VCaP (cell line): ENCODE measurements around the gene FNDC11.

Source experiments
- H3K27ac ChIP-seq: fragments of 450-650 bp; 2 replicates; pipeline ENCODE4 v1.5.1; 2017
- CTCF ChIP-seq: fragments of 450-650 bp; conservative IDR thresholded peaks from 2 replicates; pipeline ENCODE4 v1.5.1; 2017; ENCODE audit warnings: mild to moderate bottlenecking, moderate library complexity

FNDC11 gene

GRCh38 chr20:63520934-63521601 lies 32.9 kb upstream of the FNDC11 start:
- no peak for TF ChIP-seq CTCF
- H3K27ac ChIP-seq, result peak overlapping the region; percentile 96

GRCh38 chr20:63521602-63522001 lies 32.4 kb upstream of the FNDC11 start:
- H3K27ac ChIP-seq, result peak overlapping the region; percentile 96
- TF ChIP-seq CTCF, result 0 out of 2 replicates have a peak, but pooled peaks have one; percentile 7

- peak overlapping the region; percentile 96; the same call in 1 of the 2 replicates for H3K27ac ChIP-seq
- no peak for TF ChIP-seq CTCF
These were observed 31.7 kb upstream of the FNDC11 start for GRCh38 chr20:63522091-63522868.

- H3K27ac ChIP-seq, result peak overlapping the region; percentile 96; the same call in 1 of the 2 replicates
- TF ChIP-seq CTCF, result no peak
These were observed 30.9 kb upstream of the FNDC11 start for GRCh38 chr20:63522981-63523611.

GRCh38 chr20:63525185-63525584 lies 28.8 kb upstream of the FNDC11 start:
- H3K27ac ChIP-seq, result no peak overlapping the region
- TF ChIP-seq CTCF, result no peak

GRCh38 chr20:63525971-63526370 lies 28.0 kb upstream of the FNDC11 start:
- no peak for TF ChIP-seq CTCF
- H3K27ac ChIP-seq, result no peak overlapping the region

- H3K27ac ChIP-seq, result no peak overlapping the region
- TF ChIP-seq CTCF, result no peak
These were observed 26.8 kb upstream of the FNDC11 start for GRCh38 chr20:63527184-63527583.
